Thyroid gland (tissue), 4 donors: ENCODE results near the gene TNPO1. TPM values are rescaled to one million over a fixed set of nuclear protein-coding genes. Genes with fewer than 3 reads are reported as not detected.

ENCODE experiments used
- DNase-seq, 2 donors: peaks; one replicate each; pipeline ENCODE4 v3.0.0-alpha.2; 2019
- H3K27ac ChIP-seq, 3 donors: fragments of 200-600 bp; sonication (generic); 1 replicate in 2 of 3; 2 replicates in 1 of 3; pipeline ENCODE4 v1.5.1; 2016 to 2019; ENCODE audit warnings: mild to moderate bottlenecking in 1 of 3, moderate library complexity in 1 of 3
- H3K27me3 ChIP-seq: fragments of 200-600 bp; sonication (generic); one replicate; pipeline ENCODE4 v1.5.1; 2019
- H3K36me3 ChIP-seq, 2 donors: fragments of 200-600 bp; sonication (generic); one replicate each; pipeline ENCODE4 v1.5.1; 2016 to 2019
- H3K4me1 ChIP-seq, 2 donors: fragments of 200-600 bp; sonication (generic); one replicate each; pipeline ENCODE4 v1.5.1; 2017 to 2019
- H3K4me3 ChIP-seq, 3 donors: fragments of 200-600 bp; sonication (generic); replicated peaks in 1 of 3; 1 replicate in 2 of 3; 2 replicates in 1 of 3; pipeline ENCODE4 v1.5.1; 2016; ENCODE audit warnings: mild to moderate bottlenecking in 1 of 3
- H3K9me3 ChIP-seq: fragments of 200-600 bp; sonication (generic); one replicate; pipeline ENCODE4 v1.5.1; 2017
- CTCF ChIP-seq, 6 experiments: fragments of 200-600 bp in 3 of 6; fragments of 450-650 bp in 3 of 6; sonication (generic) in 3 of 6; IDR thresholded peaks; one replicate each; pipeline ENCODE4 v1.5.1; 2016 to 2019; ENCODE audit warnings: antibody characterized with exemption in 6 of 6, mild to moderate bottlenecking in 2 of 6, inconsistent platforms in 1 of 6, moderate library complexity in 1 of 6
- POLR2A ChIP-seq, 2 donors: fragments of 450-650 bp; IDR thresholded peaks; one replicate each; pipeline ENCODE4 v1.6.1; 2017; ENCODE audit warnings: antibody characterized with exemption in 2 of 2, mild to moderate bottlenecking in 2 of 2, moderate library complexity in 1 of 2
- WGBS, 2 donors: methylation state at CpG; one replicate each; pipeline ENCODE4 v1.1.5; 2017; 5-methylcytosine and 5-hydroxymethylcytosine counted together
- intact Hi-C: fragments of 100-400 bp; cut with DNase I; formaldehyde crosslinking; loops from one replicate; pipeline ENCODE4 v1.15.1; 2023
- total RNA-seq, 4 donors: library from RNA; depleted of rRNA; stranded (reverse); fragments of >200 nt; gene quantifications; one replicate each; pipeline ENCODE4 v1.2.3, GENCODE V29; 2016

The TNPO1 gene
- total RNA-seq, 4 donors from 2014 or later = 122 to 319 (median 206) TPM

- Histone ChIP-seq H3K4me1 (peaks cover 4 to 19% of the 10 kb centered on the region in 2 donors), H3K36me3 (no peaks in the 10 kb centered on the region), H3K9me3 (no peaks in the 10 kb centered on the region), H3K4me3 (no peak overlapping the region), H3K27ac (no peak overlapping the region), H3K27me3 (no peaks in the 10 kb centered on the region)
- DNase-seq = no peak
- intact Hi-C loops = no loop called here
- TF ChIP-seq POLR2A (IDR thresholded peaks at IDR 0.05) = no peak
- TF ChIP-seq CTCF (IDR thresholded peaks at IDR 0.05) = no peak
- WGBS, 2 donors = 88 to 89% methylated on average over 4 of the region's 4 CpGs
Measured at GRCh38 chr5:72936893-72937292, 120.4 kb downstream of the TNPO1 start.

GRCh38 chr5:72937517-72938061, 121.1 kb downstream of the TNPO1 start:
- Histone ChIP-seq H3K4me1 (peaks cover 4 to 19% of the 10 kb centered on the region in 2 donors), H3K27me3 (no peaks in the 10 kb centered on the region), H3K36me3 (no peaks in the 10 kb centered on the region), H3K4me3 (no peak overlapping the region), H3K27ac (no peak overlapping the region), H3K9me3 (no peaks in the 10 kb centered on the region)
- 85 to 90% methylated on average over 3 of the region's 3 CpGs for WGBS, 2 donors
- no peak for TF ChIP-seq POLR2A (IDR thresholded peaks at IDR 0.05)
- no peak for TF ChIP-seq CTCF (IDR thresholded peaks at IDR 0.05)
- intact Hi-C loops = no loop called here
- DNase-seq = no peak

- Histone ChIP-seq H3K4me1 (peaks cover 4 to 19% of the 10 kb centered on the region in 2 donors), H3K27ac (no peak overlapping the region), H3K9me3 (no peaks in the 10 kb centered on the region), H3K27me3 (no peaks in the 10 kb centered on the region), H3K4me3 (no peak overlapping the region), H3K36me3 (no peaks in the 10 kb centered on the region)
- intact Hi-C loops = no loop called here
- 54 to 62% methylated on average over 1 of the region's 1 CpG for WGBS, 2 donors
- DNase-seq = no peak
- TF ChIP-seq CTCF (IDR thresholded peaks at IDR 0.05) = no peak
- no peak for TF ChIP-seq POLR2A (IDR thresholded peaks at IDR 0.05)
Measured at GRCh38 chr5:72938206-72938605, 121.7 kb downstream of the TNPO1 start.

- peaks cover 4 to 13% of the 10 kb centered on the region in 2 donors for H3K4me1 ChIP-seq
- H3K36me3 ChIP-seq = no peaks in the 10 kb centered on the region
- DNase-seq = no peak
- no peak overlapping the region for H3K4me3 ChIP-seq
- WGBS, 2 donors = 72 to 92% methylated on average over 4 of the region's 4 CpGs
- no peaks in the 10 kb centered on the region for H3K9me3 ChIP-seq
- intact Hi-C loops = no loop called here
- TF ChIP-seq POLR2A (IDR thresholded peaks at IDR 0.05) (no peak), CTCF (IDR thresholded peaks at IDR 0.05) (no peak)
- no peak overlapping the region for H3K27ac ChIP-seq
- H3K27me3 ChIP-seq = no peaks in the 10 kb centered on the region
Measured at GRCh38 chr5:72940082-72940481, 123.6 kb downstream of the TNPO1 start.

- H3K4me1 ChIP-seq = peaks cover 10 to 19% of the 10 kb centered on the region in 2 donors
- DNase-seq = no peak
- H3K9me3 ChIP-seq = no peaks in the 10 kb centered on the region
- H3K27me3 ChIP-seq = no peaks in the 10 kb centered on the region
- intact Hi-C loops = no loop called here
- TF ChIP-seq POLR2A (IDR thresholded peaks at IDR 0.05) = no peak
- no peak for TF ChIP-seq CTCF (IDR thresholded peaks at IDR 0.05)
- H3K36me3 ChIP-seq = no peaks in the 10 kb centered on the region
- H3K4me3 ChIP-seq = no peak overlapping the region
- no peak overlapping the region for H3K27ac ChIP-seq
Measured at GRCh38 chr5:72943307-72943706, 126.8 kb downstream of the TNPO1 start.
